Fibroblast of lung (primary cell): Measurements from ENCODE around the gene LINC01488. TPM values are rescaled to one million over a fixed set of nuclear protein-coding genes. Genes with fewer than 3 reads are reported as not detected.

Experiments used
- DNase-seq, 2 donors: peaks; one replicate each; pipeline versions ENCODE4 v3.0.0 to v3.0.0-alpha.2; 2010; ENCODE audit warnings: low read depth in 2 of 2
- H2AFZ ChIP-seq: 2 replicates; pipeline ENCODE4 v1.5.1; 2012; ENCODE audit warnings: low read length, control low read depth, inconsistent platforms
- H3K27ac ChIP-seq: 2 replicates; pipeline ENCODE4 v1.5.1; 2011; ENCODE audit warnings: low read length, control low read depth; ENCODE audit not compliant: insufficient read depth
- H3K27me3 ChIP-seq: 2 replicates; pipeline ENCODE4 v1.5.1; 2011; ENCODE audit warnings: mild to moderate bottlenecking, low read length; ENCODE audit not compliant: control insufficient read depth, insufficient read depth
- H3K36me3 ChIP-seq: 2 replicates; pipeline ENCODE4 v1.5.1; 2011; ENCODE audit warnings: low read length; ENCODE audit not compliant: control insufficient read depth, insufficient read depth
- H3K4me1 ChIP-seq: 2 replicates; pipeline ENCODE4 v1.5.1; 2011; ENCODE audit warnings: low read length; ENCODE audit not compliant: control insufficient read depth, insufficient read depth; ENCODE audit errors: extremely low read depth
- H3K4me2 ChIP-seq: 2 replicates; pipeline ENCODE4 v1.5.1; 2011; ENCODE audit warnings: low read length, control low read depth; ENCODE audit not compliant: insufficient read depth; ENCODE audit errors: extremely low read depth
- H3K4me3 ChIP-seq, 4 experiments: fragments of 200-600 bp in 1 of 4; sonication (generic) in 1 of 4; replicated peaks in 1 of 4; 2 replicates each; pipeline ENCODE4 v1.5.1; 2011 to 2016; ENCODE audit warnings: low read length in 4 of 4, low read depth in 3 of 4, mild to moderate bottlenecking in 3 of 4, control low read depth in 2 of 4, inconsistent platforms in 1 of 4, mixed read lengths in 1 of 4; ENCODE audit not compliant: insufficient read depth in 1 of 4; ENCODE audit errors: control extremely low read depth in 1 of 4
- H3K79me2 ChIP-seq: 2 replicates; pipeline ENCODE4 v1.5.1; 2012; ENCODE audit warnings: mild to moderate bottlenecking, low read length, inconsistent platforms; ENCODE audit not compliant: control insufficient read depth, insufficient read depth
- H3K9ac ChIP-seq: 2 replicates; pipeline ENCODE4 v1.5.1; 2011; ENCODE audit warnings: mild to moderate bottlenecking, low read length, control low read depth; ENCODE audit not compliant: insufficient read depth
- H3K9me3 ChIP-seq: 2 replicates; pipeline ENCODE4 v1.5.1; 2012; ENCODE audit warnings: low read depth, low read length; ENCODE audit not compliant: control insufficient read depth, insufficient read depth
- H4K20me1 ChIP-seq: 2 replicates; pipeline ENCODE4 v1.5.1; 2011; ENCODE audit warnings: low read length; ENCODE audit not compliant: control insufficient read depth, insufficient read depth; ENCODE audit errors: extremely low read depth
- CTCF ChIP-seq, 2 donors: IDR thresholded peaks in 1 of 2; conservative IDR thresholded peaks in 1 of 2; 1 replicate in 1 of 2; 2 replicates in 1 of 2; pipeline ENCODE4 v1.5.1; 2011 to 2012; ENCODE audit warnings: low read length in 2 of 2, control low read depth in 1 of 2, inconsistent platforms in 1 of 2, low read depth in 1 of 2, mild to moderate bottlenecking in 1 of 2
- EZH2 ChIP-seq: IDR thresholded peaks from 2 replicates; pipeline ENCODE4 v1.5.1; 2012; ENCODE audit warnings: low read length, control low read depth, mild to moderate bottlenecking; ENCODE audit errors: missing control alignments
- polyA plus RNA-seq, 2 donors: library from polyadenylated mRNA; depleted of rRNA in 1 of 2; stranded (reverse) in 1 of 2; unstranded in 1 of 2; fragments of >200 nt; gene quantifications; 2 replicates each; pipeline ENCODE4 v1.2.1, GENCODE V29; 2011 to 2012; ENCODE audit warnings: missing spikeins in 1 of 2
- total RNA-seq: library from RNA; depleted of rRNA; stranded (reverse); fragments of >200 nt; gene quantifications from 2 replicates; pipeline ENCODE4 v1.2.1, GENCODE V29; 2014

LINC01488 gene
- total and polyA plus RNA-seq, 2 donors (not counting 1 experiment from before 2014, with no cell fraction given): not detected

- Histone ChIP-seq H3K27ac (no peak overlapping the region), H3K36me3 (no peaks in the 10 kb centered on the region), H3K27me3 (no peaks in the 10 kb centered on the region), H3K4me3 (no peak overlapping the region), H3K4me1 (peaks cover 6% of the 10 kb centered on the region), H4K20me1 (no peaks in the 10 kb centered on the region), H3K79me2 (no peaks in the 10 kb centered on the region), H3K4me2 (no peak overlapping the region), H3K9ac (no peak overlapping the region), H2AFZ (no peak overlapping the region), H3K9me3 (no peaks in the 10 kb centered on the region)
- DNase-seq: no peak
- TF ChIP-seq EZH2 (no peak), CTCF (conservative IDR thresholded peaks at IDR 0.05 in 1 of 2, IDR thresholded peaks at IDR 0.05 in 1 of 2; ENCODE audit: low read depth in 1 of 2, low read length in 2 of 2) (no peak)
Measured at GRCh38 chr11:69476509-69476961, 4.9 kb upstream of the LINC01488 start.

GRCh38 chr11:69477086-69477485 is 4.4 kb upstream of the LINC01488 start:
- Histone ChIP-seq H3K79me2 (no peaks in the 10 kb centered on the region), H3K4me3 (no peak overlapping the region), H3K9ac (no peak overlapping the region), H3K27me3 (no peaks in the 10 kb centered on the region), H4K20me1 (no peaks in the 10 kb centered on the region), H3K4me2 (no peak overlapping the region), H3K4me1 (peaks cover 6% of the 10 kb centered on the region), H3K36me3 (no peaks in the 10 kb centered on the region), H2AFZ (no peak overlapping the region), H3K27ac (no peak overlapping the region), H3K9me3 (no peaks in the 10 kb centered on the region)
- TF ChIP-seq CTCF (conservative IDR thresholded peaks at IDR 0.05 in 1 of 2, IDR thresholded peaks at IDR 0.05 in 1 of 2; ENCODE audit: low read depth in 1 of 2, low read length in 2 of 2) (no peak), EZH2 (no peak)
- no peak for DNase-seq

- H3K36me3 ChIP-seq: no peaks in the 10 kb centered on the region
- no peaks in the 10 kb centered on the region for H3K27me3 ChIP-seq
- H3K4me2 ChIP-seq: no peak overlapping the region
- H3K27ac ChIP-seq: no peak overlapping the region
- no peak for DNase-seq
- no peak overlapping the region for H3K9ac ChIP-seq
- no peaks in the 10 kb centered on the region for H3K9me3 ChIP-seq
- no peak overlapping the region for H3K4me3 ChIP-seq
- no peak overlapping the region for H2AFZ ChIP-seq
- H3K4me1 ChIP-seq: peaks cover 6% of the 10 kb centered on the region
- no peaks in the 10 kb centered on the region for H4K20me1 ChIP-seq
- TF ChIP-seq EZH2: no peak
- TF ChIP-seq CTCF (conservative IDR thresholded peaks at IDR 0.05 in 1 of 2, IDR thresholded peaks at IDR 0.05 in 1 of 2; ENCODE audit: low read depth in 1 of 2, low read length in 2 of 2): no peak
- no peaks in the 10 kb centered on the region for H3K79me2 ChIP-seq
Measured at GRCh38 chr11:69479591-69480271, 1.7 kb upstream of the LINC01488 start.
